HFF-Myc (cell line): ENCODE results near the gene SLC26A1.

Experiments used
- DNase-seq: peaks from one replicate; pipeline ENCODE4 v3.0.0-alpha.2; 2011; ENCODE audit warnings: low read depth; ENCODE audit errors: extremely low read depth
- H3K4me3 ChIP-seq: replicated peaks from 2 replicates; pipeline ENCODE4 v1.5.1; 2011; ENCODE audit warnings: low read depth, mild to moderate bottlenecking, control low read depth, low read length
- TF ChIP-seq, protein P1 (sequence below): IDR thresholded peaks from 2 replicates; pipeline ENCODE4 v1.5.1; 2012; ENCODE audit warnings: mild to moderate bottlenecking, low read depth, low read length, control low read depth; ENCODE audit errors: missing control alignments

SLC26A1 gene

DNA sequence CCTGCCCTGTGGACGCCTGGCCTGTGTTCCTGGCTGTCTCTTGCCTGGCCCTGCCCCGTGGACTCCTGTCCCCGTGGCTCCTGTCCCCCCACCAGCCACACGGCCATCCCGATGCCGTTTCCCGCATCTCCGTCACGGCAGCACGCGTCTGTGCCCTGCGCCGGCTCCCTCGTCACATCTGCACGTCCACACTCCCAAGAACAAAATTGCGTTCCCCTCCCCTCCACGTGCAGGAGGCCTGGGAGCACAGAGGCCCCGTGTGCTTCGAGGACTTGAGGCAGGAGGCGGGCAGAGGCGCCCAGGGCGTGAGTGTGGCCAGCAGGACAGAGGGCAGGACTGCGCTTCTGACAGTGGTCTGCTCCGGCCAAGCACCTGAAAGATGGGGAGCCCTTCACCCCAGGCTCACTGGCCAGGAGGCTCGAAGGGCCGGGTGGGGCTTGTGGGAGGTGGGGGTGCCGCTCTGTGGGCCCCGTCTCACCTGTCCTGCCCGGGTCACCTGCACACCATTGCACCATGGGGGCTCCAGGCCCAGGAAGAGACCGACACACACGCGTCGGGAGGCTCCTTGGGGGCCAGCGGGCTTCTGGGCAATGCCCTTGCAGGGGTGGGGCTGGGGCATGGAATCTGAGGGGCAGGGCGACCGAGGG, 35.5 kb upstream of the SLC26A1 start:
- TF ChIP-seq, protein P1, sequence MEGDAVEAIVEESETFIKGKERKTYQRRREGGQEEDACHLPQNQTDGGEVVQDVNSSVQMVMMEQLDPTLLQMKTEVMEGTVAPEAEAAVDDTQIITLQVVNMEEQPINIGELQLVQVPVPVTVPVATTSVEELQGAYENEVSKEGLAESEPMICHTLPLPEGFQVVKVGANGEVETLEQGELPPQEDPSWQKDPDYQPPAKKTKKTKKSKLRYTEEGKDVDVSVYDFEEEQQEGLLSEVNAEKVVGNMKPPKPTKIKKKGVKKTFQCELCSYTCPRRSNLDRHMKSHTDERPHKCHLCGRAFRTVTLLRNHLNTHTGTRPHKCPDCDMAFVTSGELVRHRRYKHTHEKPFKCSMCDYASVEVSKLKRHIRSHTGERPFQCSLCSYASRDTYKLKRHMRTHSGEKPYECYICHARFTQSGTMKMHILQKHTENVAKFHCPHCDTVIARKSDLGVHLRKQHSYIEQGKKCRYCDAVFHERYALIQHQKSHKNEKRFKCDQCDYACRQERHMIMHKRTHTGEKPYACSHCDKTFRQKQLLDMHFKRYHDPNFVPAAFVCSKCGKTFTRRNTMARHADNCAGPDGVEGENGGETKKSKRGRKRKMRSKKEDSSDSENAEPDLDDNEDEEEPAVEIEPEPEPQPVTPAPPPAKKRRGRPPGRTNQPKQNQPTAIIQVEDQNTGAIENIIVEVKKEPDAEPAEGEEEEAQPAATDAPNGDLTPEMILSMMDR = no peak
- no peak for DNase-seq
- H3K4me3 ChIP-seq = no peak overlapping the region

DNA sequence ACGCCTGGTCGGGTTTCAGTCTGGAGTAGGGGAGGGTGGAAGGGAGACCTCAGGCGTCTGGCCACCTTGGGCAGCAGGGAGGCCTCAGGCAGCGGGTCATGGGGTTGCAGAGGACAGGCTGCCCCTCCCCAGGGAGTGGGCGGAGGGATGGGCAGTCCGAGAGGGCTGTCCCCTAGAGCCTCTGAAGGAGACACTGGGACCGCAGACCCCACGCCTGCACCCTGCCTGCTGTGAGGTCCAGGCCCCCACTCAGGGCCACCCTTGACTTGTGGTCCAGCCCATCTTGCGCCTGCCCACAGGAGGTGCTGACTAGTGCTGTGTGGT, 34.7 kb upstream of the SLC26A1 start:
- TF ChIP-seq, protein P1 = no peak
- no peak overlapping the region for H3K4me3 ChIP-seq
- DNase-seq = no peak

DNA sequence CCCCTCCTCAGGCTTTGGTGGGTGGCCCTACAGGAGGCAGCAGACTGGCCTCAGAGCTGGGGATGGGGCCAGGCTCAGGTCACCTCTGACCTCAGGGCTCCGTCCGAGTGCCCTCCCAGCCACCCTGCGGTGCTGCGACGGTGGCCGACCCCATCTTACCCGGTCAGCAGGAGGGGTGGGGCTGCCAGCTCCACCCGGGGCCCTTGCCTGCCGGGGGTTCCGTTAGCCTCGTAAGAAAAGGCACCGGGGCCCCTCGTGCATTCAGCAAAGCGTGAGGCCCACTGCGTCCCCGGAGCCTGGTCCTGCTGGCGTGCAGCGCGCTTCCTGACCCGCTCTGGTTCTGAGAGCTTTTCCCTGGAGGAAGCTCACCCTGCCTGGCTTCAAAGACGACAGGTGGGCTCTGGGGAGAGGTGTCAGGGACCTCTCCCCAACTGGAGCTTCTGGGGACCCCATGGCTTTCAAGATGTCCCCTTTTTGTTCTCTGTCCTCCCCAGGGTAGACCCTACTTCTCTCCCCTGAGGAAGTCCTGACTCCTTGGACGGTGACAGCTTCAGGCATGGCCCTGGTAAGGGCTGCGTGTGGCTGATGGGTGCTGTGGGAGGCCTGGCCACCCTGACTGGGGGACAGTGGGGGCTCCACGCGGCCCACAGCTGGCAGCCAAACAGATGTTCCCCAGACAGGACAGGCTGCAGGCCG, 34.2 kb upstream of the SLC26A1 start:
- TF ChIP-seq, protein P1 = no peak
- no peak for DNase-seq
- H3K4me3 ChIP-seq = no peak overlapping the region

DNA sequence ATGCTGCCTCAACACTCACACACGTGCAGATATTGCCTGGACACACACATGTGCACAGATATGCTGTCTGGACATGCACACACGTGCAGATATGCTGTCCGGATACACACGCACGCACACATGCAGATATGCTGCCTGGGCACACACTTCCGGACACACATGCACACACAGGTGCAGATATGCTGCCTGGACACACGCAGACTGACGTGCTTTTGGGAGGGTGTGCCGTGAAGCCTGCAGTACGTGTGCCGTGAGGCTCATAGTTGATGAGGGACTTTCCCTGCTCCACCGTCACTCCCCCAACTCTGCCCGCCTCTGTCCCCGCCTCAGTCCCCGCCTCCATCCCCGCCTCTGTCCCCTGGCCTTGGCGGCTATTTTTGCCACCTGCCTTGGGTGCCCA, 32.9 kb upstream of the SLC26A1 start:
- TF ChIP-seq, protein P1 = no peak
- H3K4me3 ChIP-seq = no peak overlapping the region
- no peak for DNase-seq

DNA sequence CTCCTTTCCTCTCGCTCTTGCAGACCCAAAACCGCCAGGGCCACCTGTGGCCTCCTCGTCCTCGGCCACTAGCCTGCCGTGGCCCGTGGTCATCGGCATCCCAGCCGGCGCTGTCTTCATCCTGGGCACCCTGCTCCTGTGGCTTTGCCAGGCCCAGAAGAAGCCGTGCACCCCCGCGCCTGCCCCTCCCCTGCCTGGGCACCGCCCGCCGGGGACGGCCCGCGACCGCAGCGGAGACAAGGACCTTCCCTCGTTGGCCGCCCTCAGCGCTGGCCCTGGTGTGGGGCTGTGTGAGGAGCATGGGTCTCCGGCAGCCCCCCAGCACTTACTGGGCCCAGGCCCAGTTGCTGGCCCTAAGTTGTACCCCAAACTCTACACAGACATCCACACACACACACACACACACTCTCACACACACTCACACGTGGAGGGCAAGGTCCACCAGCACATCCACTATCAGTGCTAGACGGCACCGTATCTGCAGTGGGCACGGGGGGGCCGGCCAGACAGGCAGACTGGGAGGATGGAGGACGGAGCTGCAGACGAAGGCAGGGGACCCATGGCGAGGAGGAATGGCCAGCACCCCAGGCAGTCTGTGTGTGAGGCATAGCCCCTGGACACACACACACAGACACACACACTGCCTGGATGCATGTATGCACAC, 31.8 kb upstream of the SLC26A1 start:
- no peak overlapping the region for H3K4me3 ChIP-seq
- no peak for DNase-seq
- TF ChIP-seq, protein P1 = no peak

DNA sequence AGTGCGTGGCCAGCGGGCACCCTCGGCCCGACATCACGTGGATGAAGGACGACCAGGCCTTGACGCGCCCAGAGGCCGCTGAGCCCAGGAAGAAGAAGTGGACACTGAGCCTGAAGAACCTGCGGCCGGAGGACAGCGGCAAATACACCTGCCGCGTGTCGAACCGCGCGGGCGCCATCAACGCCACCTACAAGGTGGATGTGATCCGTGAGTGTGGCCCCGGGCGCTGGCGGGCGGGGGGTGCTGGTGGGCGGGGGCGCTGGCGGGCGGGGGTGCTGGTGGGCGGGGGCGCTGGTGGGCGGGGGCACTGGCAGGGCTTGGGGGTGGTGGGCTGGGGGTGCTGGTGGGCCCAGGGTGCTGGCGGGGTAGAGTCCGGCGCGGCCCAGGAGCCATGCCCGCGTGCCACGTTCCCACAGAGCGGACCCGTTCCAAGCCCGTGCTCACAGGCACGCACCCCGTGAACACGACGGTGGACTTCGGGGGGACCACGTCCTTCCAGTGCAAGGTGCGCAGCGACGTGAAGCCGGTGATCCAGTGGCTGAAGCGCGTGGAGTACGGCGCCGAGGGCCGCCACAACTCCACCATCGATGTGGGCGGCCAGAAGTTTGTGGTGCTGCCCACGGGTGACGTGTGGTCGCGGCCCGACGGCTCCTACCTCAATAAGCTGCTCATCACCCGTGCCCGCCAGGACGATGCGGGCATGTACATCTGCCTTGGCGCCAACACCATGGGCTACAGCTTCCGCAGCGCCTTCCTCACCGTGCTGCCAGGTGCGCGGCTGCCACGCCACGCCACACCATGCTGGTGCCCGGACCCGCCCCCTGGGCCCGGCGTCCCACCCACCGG, 30.9 kb upstream of the SLC26A1 start:
- no peak overlapping the region for H3K4me3 ChIP-seq
- DNase-seq = no peak
- TF ChIP-seq, protein P1 = no peak
